Skeletal muscle cell (primary cell): Measurements from ENCODE around the gene RAB8A.

Source experiments
- DNase-seq: peaks from one replicate; pipeline ENCODE4 v3.0.0-alpha.2; 2010; ENCODE audit warnings: low read depth
- H3K4me3 ChIP-seq: 2 replicates; pipeline ENCODE4 v1.5.1; 2011; ENCODE audit warnings: low read depth, mild to moderate bottlenecking, control low read depth, low read length, moderate library complexity

The RAB8A gene

GRCh38 chr19:16135430-16136127 is 23.9 kb downstream of the RAB8A start:
- H3K4me3 ChIP-seq, result no peak overlapping the region
- DNase-seq, result no peak

GRCh38 chr19:16136185-16136999 is 24.7 kb downstream of the RAB8A start:
- H3K4me3 ChIP-seq, result no peak overlapping the region
- DNase-seq, result no peak

GRCh38 chr19:16139752-16140151 is 28.1 kb downstream of the RAB8A start:
- no peak for DNase-seq
- H3K4me3 ChIP-seq, result no peak overlapping the region

GRCh38 chr19:16141043-16141442 is 29.4 kb downstream of the RAB8A start:
- H3K4me3 ChIP-seq, result no peak overlapping the region
- DNase-seq, result no peak

GRCh38 chr19:16142032-16142580 is 30.4 kb downstream of the RAB8A start:
- H3K4me3 ChIP-seq, result no peak overlapping the region
- DNase-seq, result no peak

GRCh38 chr19:16143399-16144215 is 31.9 kb downstream of the RAB8A start, which contains the start of gene HSH2D:
Gene HSH2D (plus strand): TSS chr19:16143685. CDS start chr19:16148751, 5,066 bp downstream.
- no peak within 1 kb of the TSS for H3K4me3 ChIP-seq

GRCh38 chr19:16144216-16144581 is 32.5 kb downstream of the RAB8A start:
- H3K4me3 ChIP-seq, result no peak overlapping the region
- no peak for DNase-seq

More at GRCh38 chr19:16143399-16144215, 31.9 kb downstream of the RAB8A start, which contains the start of gene HSH2D:
- no peak for DNase-seq

GRCh38 chr19:16146112-16146511 is 34.4 kb downstream of the RAB8A start:
- no peak for DNase-seq
- H3K4me3 ChIP-seq, result no peak overlapping the region

- no peak for DNase-seq
- H3K4me3 ChIP-seq, result no peak overlapping the region
Observed at GRCh38 chr19:16148443-16149229, 36.9 kb downstream of the RAB8A start.

- H3K4me3 ChIP-seq, result no peak overlapping the region
- no peak for DNase-seq
Observed at GRCh38 chr19:16153582-16154336, 42.1 kb downstream of the RAB8A start.

GRCh38 chr19:16154557-16154956 is 42.9 kb downstream of the RAB8A start:
- H3K4me3 ChIP-seq, result no peak overlapping the region
- no peak for DNase-seq

GRCh38 chr19:16155128-16155527 is 43.4 kb downstream of the RAB8A start:
- DNase-seq, result no peak
- no peak overlapping the region for H3K4me3 ChIP-seq

GRCh38 chr19:16156904-16157303 is 45.2 kb downstream of the RAB8A start:
- DNase-seq, result no peak
- H3K4me3 ChIP-seq, result no peak overlapping the region

- no peak overlapping the region for H3K4me3 ChIP-seq
- DNase-seq, result no peak
Observed at GRCh38 chr19:16157601-16158000, 45.9 kb downstream of the RAB8A start.

GRCh38 chr19:16159655-16160054 is 48.0 kb downstream of the RAB8A start:
- DNase-seq, result no peak
- H3K4me3 ChIP-seq, result no peak overlapping the region

GRCh38 chr19:16160445-16160942 is 48.8 kb downstream of the RAB8A start:
- no peak for DNase-seq
- H3K4me3 ChIP-seq, result no peak overlapping the region

- H3K4me3 ChIP-seq, result no peak overlapping the region
- peak; percentile 39 for DNase-seq
Observed at GRCh38 chr19:16160943-16161560, 49.4 kb downstream of the RAB8A start.

GRCh38 chr19:16161840-16162239 is 50.2 kb downstream of the RAB8A start:
- peak; percentile 62 for DNase-seq
- no peak overlapping the region for H3K4me3 ChIP-seq
